Stimulated activated CD8-positive, alpha-beta memory T cell treated with anti-CD3 and anti-CD28 coated beads, Interleukin-15, amount 100 ng/mL, for 24 hours (primary cell): ENCODE measurements around the gene AMIGO1.

Experiments
- DNase-seq: peaks from one replicate; pipeline ENCODE4 v3.0.0-alpha.2; 2020; ENCODE audit warnings: low read depth

The AMIGO1 gene

GRCh38 chr1:109454497-109455133, 54.9 kb downstream of the AMIGO1 start:
- DNase-seq = no peak
